ENCODE data around the gene NFATC2. TPM values are rescaled to one million over a fixed set of nuclear protein-coding genes. Genes with fewer than 3 reads are reported as not detected.

The NFATC2 gene
- total RNA-seq, 4 donors from 2014 or later, result 8.8 to 15.6 (median 13.0) TPM

DNA sequence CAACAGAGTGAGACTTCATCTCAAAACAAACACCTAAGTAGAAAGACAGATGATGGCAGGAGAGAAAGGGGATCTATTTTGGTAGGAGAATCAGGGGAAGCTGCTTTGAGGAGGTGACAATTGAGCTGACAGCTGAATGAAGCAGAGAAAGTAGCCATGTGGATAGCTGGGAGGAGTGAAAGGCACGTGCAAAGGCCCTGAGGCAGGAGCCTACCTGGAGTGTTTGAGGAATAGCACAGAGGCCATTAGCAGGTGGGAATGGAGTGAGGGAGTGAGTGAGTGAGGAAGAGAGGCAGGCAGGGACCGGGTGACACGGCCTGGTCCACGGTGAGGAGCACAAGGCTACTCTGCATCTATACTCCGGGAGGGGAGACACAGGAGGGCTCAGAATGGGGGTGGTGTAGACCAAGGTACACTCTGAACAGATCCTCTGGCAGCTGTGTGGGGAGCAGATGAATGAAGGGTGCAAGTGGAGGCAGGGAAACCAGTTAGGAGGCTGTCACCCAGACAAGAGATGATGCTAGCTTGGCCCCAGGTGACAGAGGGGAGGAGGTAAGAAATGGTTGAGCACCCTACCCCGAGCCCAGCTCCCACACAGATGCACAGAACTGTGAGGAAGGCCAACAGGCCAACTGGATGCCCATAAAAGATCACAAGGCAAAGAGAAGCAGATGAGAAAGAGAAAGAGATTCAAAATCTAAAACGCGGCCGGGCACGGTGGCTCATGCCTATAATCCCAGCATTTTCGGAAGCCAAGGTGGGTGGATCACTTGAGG lies 43.6 kb downstream of the NFATC2 start:
- DNase-seq (ENCODE audit: extremely low spot score), result no peak
- peaks cover 10 to 34% (median 17%) of the 10 kb centered on the region in 4 donors for H3K4me1 ChIP-seq
- H3K27me3 ChIP-seq, result no peaks in the 10 kb centered on the region
- H3K27ac ChIP-seq (replicated peaks in 1 of 4), result no peak overlapping the region
- no peaks in the 10 kb centered on the region for H3K36me3 ChIP-seq
- WGBS, result 89% methylated on average over 11 of the region's 11 CpGs
- H3K4me3 ChIP-seq, result no peak overlapping the region
- TF ChIP-seq POLR2AphosphoS5 (IDR thresholded peaks at IDR 0.05) (no peak), EP300 (IDR thresholded peaks at IDR 0.05) (no peak), POLR2A (IDR thresholded peaks at IDR 0.05; ENCODE audit: low read depth) (no peak)
- TF ChIP-seq, protein P1, sequence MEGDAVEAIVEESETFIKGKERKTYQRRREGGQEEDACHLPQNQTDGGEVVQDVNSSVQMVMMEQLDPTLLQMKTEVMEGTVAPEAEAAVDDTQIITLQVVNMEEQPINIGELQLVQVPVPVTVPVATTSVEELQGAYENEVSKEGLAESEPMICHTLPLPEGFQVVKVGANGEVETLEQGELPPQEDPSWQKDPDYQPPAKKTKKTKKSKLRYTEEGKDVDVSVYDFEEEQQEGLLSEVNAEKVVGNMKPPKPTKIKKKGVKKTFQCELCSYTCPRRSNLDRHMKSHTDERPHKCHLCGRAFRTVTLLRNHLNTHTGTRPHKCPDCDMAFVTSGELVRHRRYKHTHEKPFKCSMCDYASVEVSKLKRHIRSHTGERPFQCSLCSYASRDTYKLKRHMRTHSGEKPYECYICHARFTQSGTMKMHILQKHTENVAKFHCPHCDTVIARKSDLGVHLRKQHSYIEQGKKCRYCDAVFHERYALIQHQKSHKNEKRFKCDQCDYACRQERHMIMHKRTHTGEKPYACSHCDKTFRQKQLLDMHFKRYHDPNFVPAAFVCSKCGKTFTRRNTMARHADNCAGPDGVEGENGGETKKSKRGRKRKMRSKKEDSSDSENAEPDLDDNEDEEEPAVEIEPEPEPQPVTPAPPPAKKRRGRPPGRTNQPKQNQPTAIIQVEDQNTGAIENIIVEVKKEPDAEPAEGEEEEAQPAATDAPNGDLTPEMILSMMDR (IDR thresholded peaks at IDR 0.05), result no peak
- H3K9me3 ChIP-seq, result no peaks in the 10 kb centered on the region
- intact Hi-C loops (cut with DNase I), result no loop called here

DNA sequence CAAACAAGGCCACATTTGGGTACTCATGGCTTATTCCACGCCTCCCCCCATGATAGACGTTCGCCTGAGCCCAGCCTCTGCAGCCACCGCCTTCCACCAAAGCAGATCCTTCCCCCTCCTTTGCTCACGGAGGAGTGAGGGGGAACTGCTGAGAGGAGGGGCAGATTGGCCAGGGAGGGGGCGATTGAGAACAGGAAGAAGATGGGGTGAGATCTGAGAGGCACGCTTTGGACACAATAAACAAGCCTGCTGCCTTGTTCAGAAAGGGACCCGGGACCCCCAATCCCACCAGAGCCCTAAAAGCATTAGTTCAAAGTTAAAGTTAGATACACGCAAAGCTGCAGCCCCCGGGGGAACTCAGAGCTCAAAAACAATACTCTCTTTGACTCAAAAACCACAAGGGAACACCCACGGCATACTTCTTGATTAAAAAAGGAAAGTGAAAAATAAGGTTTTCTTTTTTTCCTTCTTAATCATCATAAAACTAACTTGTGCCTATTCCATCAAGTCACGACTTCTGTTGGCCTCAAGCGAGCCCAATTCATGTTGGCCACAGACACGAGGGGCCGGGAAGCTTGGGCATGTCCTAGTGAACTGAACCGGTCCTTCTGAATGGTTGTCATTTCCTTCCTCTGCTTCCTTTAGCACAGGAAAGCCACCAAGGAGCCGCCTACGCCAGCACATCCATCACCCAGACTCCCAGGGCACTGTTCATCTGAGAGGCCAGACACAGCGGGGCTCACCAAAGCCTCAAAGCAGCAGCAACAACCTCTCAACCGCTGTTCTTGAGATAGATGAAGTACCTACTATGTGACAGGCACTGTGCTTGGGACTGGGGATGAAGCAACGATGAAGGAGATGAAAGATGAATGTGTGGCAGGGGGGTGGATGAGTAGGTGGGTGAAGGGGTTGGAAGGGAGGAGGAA lies 44.7 kb downstream of the NFATC2 start:
- intact Hi-C loops (cut with DNase I), result no loop called here

DNA sequence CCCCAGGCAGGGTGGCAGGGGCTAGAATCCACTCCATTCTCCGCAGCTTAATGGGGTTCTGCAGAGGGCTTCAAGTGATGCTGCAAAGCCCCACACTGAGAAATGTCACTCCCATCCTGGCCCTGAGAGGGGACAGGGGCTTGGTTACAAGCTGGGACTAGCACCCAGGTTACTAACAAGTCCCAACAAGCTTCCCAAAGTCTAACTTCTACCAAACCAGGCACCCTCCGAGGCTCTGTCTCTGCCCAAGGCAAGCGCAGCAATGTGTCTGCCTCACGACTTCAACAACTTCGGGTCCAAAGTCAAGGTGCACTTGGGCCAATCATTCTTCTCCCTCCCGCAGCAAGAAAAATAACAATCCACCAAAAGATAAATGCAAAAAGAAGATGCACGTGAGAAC lies 45.6 kb downstream of the NFATC2 start:
- no peak overlapping the region for H3K27ac ChIP-seq (replicated peaks in 1 of 4)
- 88% methylated on average over 7 of the region's 7 CpGs for WGBS
- intact Hi-C loops (cut with DNase I), result no loop called here

More for the DNA sequence above, 44.7 kb downstream of the NFATC2 start:
- DNase-seq (ENCODE audit: extremely low spot score), result no peak
- peak in 1 of 2 donors; percentile 13 for TF ChIP-seq POLR2AphosphoS5 (IDR thresholded peaks at IDR 0.05)
- TF ChIP-seq EP300 (IDR thresholded peaks at IDR 0.05), result no peak
- WGBS, result 64% methylated on average over 21 of the region's 21 CpGs
- no peak overlapping the region for H3K4me3 ChIP-seq
- no peaks in the 10 kb centered on the region for H3K36me3 ChIP-seq
- no peaks in the 10 kb centered on the region for H3K27me3 ChIP-seq
- peak overlapping the region in 2 of 4 donors; percentile 21 to 48 for H3K27ac ChIP-seq (replicated peaks in 1 of 4)
- H3K9me3 ChIP-seq, result no peaks in the 10 kb centered on the region
- peaks cover 17 to 39% (median 25%) of the 10 kb centered on the region in 4 donors for H3K4me1 ChIP-seq

DNA sequence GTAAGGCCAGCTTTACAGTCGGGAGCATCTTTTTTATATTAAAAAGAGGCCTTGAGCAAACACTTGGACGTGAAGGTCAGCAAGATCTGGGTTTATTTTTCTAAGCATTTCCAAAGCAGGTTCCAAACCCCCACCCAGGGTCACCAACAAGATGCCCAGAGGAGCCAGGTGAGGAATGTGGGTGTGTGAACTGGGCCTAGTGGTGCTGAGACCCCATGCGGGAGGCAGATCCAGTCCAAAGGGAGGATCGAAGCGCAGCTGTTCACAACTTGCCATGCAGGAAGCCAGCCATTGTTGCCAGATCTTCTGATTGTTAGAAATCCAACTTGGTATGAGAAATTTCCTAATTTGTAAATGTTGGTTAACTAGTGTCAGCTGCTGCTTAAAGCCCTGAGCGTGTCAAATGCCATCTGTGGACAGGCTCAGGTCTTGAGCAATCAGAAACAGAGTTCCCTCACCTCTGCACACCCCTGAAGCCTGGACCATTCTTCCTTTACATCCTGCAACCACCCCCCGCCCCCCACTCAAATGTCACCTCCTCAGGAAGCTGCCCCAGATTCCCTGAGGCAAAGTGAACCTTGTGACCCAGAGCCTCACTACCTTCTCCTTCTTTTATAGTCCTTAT lies 46.5 kb downstream of the NFATC2 start:
- H3K4me3 ChIP-seq, result no peak overlapping the region
- H3K27me3 ChIP-seq, result no peaks in the 10 kb centered on the region
- peaks cover 26 to 53% (median 34%) of the 10 kb centered on the region in 4 donors for H3K4me1 ChIP-seq
- H3K36me3 ChIP-seq, result no peaks in the 10 kb centered on the region
- intact Hi-C loops (cut with DNase I), result no loop called here
- H3K27ac ChIP-seq (replicated peaks in 1 of 4), result no peak overlapping the region
- H3K9me3 ChIP-seq, result no peaks in the 10 kb centered on the region
- 91% methylated on average over 6 of the region's 7 CpGs for WGBS
- TF ChIP-seq, protein P1 (IDR thresholded peaks at IDR 0.05), result no peak
- no peak for TF ChIP-seq EP300 (IDR thresholded peaks at IDR 0.05)
- TF ChIP-seq POLR2A (IDR thresholded peaks at IDR 0.05; ENCODE audit: low read depth), result no peak
- TF ChIP-seq POLR2AphosphoS5 (IDR thresholded peaks at IDR 0.05), result no peak
- DNase-seq (ENCODE audit: extremely low spot score), result no peak

More for the DNA sequence above, 45.6 kb downstream of the NFATC2 start:
- no peak overlapping the region for H3K4me3 ChIP-seq
- no peak for DNase-seq (ENCODE audit: extremely low spot score)
- no peaks in the 10 kb centered on the region for H3K27me3 ChIP-seq
- TF ChIP-seq EP300 (IDR thresholded peaks at IDR 0.05) (no peak), POLR2AphosphoS5 (IDR thresholded peaks at IDR 0.05) (no peak), POLR2A (IDR thresholded peaks at IDR 0.05; ENCODE audit: low read depth) (no peak)
- TF ChIP-seq, protein P1 (IDR thresholded peaks at IDR 0.05), result no peak
- H3K9me3 ChIP-seq, result no peaks in the 10 kb centered on the region
- H3K36me3 ChIP-seq, result no peaks in the 10 kb centered on the region
- peaks cover 25 to 48% (median 33%) of the 10 kb centered on the region in 4 donors for H3K4me1 ChIP-seq

All from esophagus muscularis mucosa (tissue), 4 donors.